HG02759 (cell line): ENCODE results near the gene C17orf113.

Experiments used
- ATAC-seq: cut with Tn5 transposase; IDR thresholded peaks from one replicate; pipeline ENCODE4 v1.9.1; 2021; ENCODE audit warnings: mild to moderate bottlenecking, moderate library complexity; ENCODE audit not compliant: unreplicated experiment

Gene C17orf113

DNA sequence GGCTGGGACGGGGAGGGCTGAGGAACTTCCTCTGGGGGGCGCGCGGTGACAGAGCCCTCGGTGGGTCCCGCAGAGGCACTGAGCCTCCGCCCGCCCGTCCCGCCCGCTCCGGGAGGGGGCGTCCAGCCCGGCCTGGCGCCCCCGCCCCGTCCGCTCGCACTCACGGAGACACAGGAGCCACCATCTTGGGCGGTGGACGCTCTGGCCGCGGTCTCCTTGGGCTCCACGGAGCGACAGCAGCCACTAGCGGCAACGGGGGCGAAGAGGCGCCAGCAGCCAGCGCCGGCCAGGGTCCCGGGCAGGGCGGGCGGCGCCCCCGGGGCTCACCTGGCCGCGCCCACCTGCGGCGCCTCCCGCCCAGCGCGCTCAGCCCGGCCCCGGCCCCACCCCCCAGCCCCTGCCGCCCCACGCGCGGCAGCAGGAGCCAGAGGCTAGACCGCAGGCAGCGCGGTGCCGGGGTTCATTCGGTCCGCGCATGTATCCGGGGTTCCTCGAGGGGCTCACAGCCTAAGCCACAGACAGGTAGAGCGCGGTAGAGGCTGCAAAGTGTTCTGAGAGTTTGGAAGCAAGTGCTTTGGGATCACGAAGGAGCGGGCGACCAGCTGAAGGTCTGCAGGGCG lies at the start of gene C17orf113:
Gene C17orf113 (minus strand): TSS at position 209 of the 620 bp plus-strand sequence. CDS start 7,225 bp downstream, outside the sequence.
- ATAC-seq, result no peak

DNA sequence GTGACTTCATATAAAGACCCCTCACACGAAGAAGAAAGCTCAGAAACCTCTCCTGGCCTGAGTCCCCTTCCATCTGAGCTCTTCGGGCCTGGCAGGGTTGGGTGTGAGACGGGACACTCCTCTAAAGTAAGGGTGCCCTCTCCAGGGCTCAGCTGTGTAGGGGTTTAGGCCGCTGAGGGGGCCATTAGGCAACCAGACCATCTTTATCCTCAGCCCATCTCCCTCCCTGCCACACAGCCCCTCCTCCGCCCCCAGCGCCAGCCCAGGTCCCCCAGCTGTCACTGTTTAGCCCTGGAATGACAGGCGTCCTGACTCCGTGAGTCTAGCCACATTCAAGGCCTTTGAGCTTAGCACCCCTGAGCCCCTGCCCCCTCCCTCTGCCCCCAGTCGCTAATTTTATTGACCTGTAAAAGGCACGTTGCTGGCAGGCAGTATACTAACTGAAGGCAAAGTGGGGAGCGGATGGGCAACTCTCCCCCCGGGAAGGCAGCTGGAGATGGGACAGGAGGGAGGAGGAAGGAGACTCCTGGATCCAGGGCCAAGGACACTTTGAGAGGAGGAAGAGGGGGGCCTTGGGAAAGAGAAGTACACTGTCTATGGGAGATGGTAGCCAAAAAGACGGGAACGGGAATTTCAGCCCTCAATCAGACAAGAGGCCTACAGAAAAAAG lies 48.5 kb upstream of the C17orf113 start:
- no peak for ATAC-seq

DNA sequence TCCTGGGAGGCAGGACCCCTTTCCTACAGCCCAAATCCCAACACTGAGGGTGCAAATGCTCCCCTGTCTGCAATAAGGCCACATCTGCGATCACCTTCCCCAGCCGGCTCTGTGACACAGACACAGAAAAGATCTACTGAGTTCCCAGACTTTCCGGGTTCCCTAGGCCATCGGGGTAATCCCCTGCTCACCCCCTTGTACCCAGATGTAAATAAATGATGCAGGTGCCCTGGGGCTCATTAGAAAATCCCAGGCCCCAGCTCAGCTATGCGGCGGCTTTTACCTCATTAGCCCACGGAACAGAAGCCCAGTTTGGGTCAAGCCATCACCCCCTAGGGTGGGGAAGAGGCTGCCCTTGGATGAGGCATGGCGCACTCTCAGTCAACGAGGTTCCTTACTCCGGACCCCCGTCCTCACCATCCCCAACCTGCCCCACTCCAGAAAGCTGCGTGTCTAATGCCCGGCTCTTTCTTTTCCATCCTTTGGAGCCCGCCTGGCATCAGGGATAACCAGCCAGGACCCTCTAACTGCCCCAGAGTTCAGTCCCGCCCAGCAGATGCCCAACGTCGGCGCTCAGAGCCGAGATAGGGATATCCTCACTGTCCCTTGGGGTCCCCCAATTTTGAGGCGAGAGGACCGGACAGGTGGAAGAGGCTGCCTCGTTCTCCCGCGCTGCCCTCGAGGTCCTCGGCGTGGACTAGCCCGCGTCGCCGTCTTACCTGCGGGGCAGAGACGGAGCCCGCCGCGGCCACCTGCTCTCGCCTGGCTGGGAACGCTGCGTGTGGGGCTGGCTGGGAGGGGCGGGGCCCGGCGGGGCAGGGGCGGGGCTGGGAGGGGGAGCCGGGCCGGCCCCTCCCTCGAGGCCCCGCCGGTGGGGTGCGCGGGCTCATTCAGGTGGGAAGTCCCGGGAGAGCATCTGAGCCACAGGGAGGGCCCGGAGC lies 47.6 kb upstream of the C17orf113 start, which contains the start of gene ZNF385C:
Gene ZNF385C (minus strand): TSS at position 783 of the 941 bp plus-strand sequence. CDS start 35,417 bp downstream, outside the sequence.
- no peak for ATAC-seq

DNA sequence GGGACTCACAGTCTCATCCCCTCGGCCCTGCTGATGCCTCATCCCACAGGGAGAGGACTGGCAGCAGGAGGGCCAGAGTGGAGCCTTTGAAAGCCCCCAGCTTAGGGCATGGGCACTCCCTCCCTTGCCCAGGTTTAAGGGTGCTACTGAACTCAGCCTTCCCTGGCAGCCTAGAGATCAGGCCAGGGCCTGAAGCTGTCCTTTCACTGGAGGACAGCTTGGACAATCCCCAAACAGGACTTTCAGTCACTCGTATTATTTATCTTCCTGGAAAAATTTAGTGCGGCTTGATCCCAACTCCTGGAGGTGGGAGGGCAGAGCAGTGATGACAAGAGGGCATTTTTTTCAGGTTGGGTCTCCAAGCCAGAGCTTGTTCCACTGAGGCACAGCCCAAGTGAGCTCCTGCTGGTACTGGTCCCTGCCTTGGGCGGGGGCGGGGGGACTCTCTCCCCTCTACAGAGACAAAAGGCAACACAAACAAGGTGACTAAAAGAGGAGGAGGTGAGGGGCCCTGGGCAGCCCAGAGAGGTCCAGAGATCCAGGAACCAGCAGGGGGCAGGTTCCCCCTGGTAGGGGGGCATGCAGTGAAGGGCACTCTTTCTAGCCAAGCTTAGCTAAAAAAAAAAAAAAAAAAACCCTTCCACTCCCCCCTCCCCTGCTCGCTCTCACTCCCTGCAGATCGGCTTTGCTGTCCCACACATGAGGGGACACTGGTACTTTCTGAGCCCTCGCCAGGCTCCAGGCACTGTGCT lies 46.1 kb upstream of the C17orf113 start:
- ATAC-seq, result no peak

DNA sequence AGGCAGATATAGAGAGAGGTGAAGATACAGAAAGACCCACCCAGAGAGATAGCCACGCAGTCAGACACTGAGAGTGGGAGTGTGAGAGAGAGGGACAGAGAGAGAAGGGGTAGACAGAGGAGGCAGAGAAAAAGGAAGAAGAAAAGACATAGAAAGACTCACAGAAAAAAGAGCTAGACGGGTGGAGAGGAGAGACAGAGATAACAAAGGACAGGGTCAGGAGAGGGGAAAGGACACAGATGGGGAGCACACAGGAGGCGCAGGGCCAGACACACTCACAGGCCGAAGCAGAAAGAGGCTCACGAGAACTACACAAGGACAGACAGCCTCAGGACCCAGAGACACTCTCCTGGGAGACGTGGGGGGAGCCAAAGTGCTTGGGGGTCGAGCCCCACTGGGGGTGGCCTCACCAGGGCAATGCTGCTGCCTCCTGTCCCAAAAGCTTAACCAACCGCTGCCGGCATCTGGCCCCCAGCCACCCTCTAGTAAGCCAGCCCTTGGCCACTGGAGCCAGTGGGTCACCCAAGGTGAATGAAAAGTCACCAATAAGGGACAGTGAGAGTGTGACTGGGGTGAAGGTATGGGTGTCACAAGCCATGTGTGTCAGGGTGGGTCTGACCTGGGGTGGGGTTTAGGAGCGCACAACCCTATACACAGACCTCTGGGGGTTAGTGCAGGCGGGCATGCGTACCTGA lies 44.1 kb upstream of the C17orf113 start:
- no peak for ATAC-seq

GRCh38 chr17:42092939-42093338 lies 42.5 kb upstream of the C17orf113 start:
- no peak for ATAC-seq

GRCh38 chr17:42090964-42091790 lies 40.8 kb upstream of the C17orf113 start:
- no peak for ATAC-seq

DNA sequence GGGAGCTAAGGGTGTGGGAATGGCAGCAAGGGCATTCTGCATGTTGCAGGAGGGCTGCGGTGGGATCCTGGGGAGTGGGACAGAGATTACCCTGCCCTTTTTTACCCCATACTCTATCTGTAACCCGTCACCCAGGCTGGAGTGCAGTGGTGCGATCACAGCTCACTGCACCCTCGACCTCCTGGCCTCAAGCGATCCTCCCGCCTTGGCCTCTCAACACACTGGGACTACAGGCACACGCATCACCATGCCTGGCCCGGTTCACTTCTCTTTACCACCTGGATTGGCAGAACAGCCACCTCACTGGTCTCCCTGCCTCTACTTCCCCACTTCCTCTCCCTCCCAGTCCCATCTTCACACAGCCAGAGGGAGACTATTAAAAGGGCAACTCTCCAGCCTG lies 38.3 kb upstream of the C17orf113 start:
- no peak for ATAC-seq

- no peak for ATAC-seq
These were observed 37.6 kb upstream of the C17orf113 start for GRCh38 chr17:42087736-42088705.

DNA sequence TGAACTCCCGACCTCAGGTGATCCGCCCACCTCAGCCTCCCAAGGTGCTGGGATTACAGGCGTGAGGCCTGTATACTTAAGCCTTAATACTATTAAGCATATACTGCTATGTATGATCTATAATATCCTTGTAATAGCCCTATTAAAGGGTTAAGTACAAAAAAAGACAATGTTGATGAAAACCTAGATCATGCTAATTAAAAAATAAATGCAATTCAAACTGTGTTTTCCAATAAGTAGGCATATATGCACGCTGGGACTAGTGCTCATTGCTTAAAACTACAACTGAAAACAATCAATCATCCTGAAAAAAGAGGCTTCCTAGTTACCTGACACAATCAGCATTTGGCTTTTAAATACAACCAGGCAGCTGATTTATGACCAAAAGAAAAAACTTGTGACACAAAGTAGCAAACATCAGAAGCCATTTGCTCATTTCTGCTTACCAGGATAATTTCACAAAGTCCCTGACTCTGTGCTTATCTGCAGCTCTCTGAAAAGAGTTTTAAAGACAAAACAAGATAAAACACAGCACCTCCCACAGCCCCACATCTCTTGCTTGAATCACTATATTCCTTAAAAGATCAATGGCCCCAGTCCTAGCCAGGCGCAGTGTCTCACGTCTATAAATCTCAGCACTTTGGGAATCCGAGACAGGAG lies 36.8 kb upstream of the C17orf113 start:
- no peak for ATAC-seq

GRCh38 chr17:42081516-42082129 lies 31.2 kb upstream of the C17orf113 start:
- ATAC-seq, result no peak

DNA sequence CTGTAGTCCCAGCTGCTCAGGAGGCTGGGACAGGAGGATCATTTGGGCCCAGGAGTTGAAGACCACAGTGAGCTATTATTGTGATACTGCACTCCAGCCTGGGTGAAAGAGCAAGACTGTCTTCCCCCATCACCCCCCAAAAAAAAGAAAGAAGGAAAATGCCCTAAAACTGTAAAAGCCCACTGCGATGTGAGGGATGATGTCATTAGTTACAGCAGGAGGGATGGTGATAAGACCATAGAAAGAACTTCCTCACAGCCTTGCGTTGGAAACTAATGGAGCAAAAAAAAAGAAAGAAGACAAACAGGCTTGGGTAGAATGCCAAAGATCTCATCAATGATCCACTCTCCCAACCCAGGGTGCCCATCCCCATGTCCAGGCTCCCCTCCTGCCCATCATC lies 29.1 kb upstream of the C17orf113 start:
- ATAC-seq, result no peak

DNA sequence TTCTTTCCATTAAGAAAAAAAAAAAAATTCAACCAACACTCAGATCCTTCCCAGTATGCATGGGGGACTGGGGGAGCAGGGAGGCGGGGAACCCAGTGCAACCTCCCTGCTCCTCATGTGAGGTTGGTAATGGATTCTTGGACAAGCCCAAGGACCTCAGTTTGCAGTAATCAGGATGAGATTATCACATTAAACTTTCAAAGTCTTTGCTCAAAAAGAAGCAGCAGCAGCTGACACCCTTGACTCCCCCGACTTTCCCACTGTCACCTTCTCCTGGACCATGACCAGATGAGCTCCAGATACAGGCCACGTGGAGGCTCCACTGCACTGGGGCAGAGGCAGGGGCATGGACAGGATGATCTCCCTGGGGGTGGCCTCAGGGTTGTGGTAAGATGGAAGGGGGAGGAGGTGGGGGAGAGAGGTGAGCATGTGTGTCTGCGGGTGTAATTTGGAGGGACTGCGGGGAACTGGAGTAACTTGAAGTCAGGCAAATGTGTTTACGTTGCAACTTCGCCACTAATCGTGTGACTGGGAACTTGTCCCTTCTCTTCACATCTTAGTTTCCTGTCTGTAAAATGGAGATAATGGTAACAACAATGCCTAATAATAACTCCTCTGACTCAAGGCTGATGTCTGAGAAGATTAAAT lies 28.1 kb upstream of the C17orf113 start:
- ATAC-seq, result no peak

DNA sequence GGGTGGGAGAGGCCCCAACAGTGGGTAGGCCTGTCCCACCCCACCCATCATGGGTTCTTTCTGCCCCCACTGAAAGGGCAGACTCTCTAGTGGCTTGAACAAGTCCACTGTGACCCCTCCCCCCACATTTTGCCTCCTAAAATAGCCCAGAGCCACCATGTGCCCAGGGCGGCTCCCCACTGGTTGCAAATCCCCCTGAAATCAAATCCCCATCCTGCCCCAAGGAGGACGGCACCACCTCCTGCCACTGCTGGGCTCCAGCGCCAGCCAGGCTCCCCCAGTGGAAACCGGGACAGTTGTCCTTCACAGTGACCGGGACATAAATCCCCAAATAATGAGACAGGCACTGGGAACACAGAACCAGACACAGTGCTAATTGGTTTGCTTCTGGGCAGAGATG lies 27.4 kb upstream of the C17orf113 start:
- ATAC-seq, result no peak

- no peak for ATAC-seq
These were observed 26.6 kb upstream of the C17orf113 start for GRCh38 chr17:42076797-42077559.

DNA sequence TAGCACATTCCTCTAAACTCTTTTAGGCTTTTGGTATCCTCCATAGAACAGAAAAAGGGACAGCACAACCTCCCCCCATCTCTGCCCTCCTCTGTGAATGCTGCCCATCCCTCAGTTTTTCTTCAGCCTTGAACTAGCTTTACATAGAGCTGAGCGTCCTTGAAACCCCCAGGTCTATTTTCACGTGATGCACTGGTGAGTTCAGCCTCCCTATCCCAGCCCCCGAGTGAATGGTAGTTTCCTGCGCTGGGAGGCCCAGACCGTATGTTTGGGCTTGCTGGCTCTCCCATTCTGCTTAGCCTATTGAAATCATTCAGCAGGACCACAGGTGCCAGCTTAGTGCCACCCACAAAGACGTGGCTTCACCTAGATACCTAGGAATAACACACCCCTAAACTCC lies 25.4 kb upstream of the C17orf113 start:
- no peak for ATAC-seq
